Stomach (tissue), 9 donors: ENCODE data around the gene CHRNA5. TPM values are rescaled to one million over a fixed set of nuclear protein-coding genes. Genes with fewer than 3 reads are reported as not detected.

Source experiments
- DNase-seq, 2 donors: peaks; one replicate each; pipeline versions ENCODE4 v3.0.0 to v3.0.0-alpha.2; 2013 to 2019
- H3K27ac ChIP-seq, 5 donors: fragments of 200-600 bp in 4 of 5; sonication (generic) in 4 of 5; one replicate each; pipeline ENCODE4 v1.5.1; 2013 to 2019; ENCODE audit warnings: mild to moderate bottlenecking in 1 of 5, moderate library complexity in 1 of 5
- H3K27me3 ChIP-seq, 3 donors: fragments of 200-600 bp; sonication (generic); one replicate each; pipeline ENCODE4 v1.5.1; 2017 to 2019; ENCODE audit warnings: mixed run types in 1 of 3
- H3K36me3 ChIP-seq, 4 donors: fragments of 200-600 bp; sonication (generic); 1 replicate in 3 of 4; 2 replicates in 1 of 4; pipeline ENCODE4 v1.5.1; 2016 to 2019
- H3K4me1 ChIP-seq, 4 donors: fragments of 200-600 bp; sonication (generic); one replicate each; pipeline ENCODE4 v1.5.1; 2016 to 2019
- H3K4me3 ChIP-seq, 4 donors: fragments of 200-600 bp; sonication (generic) in 3 of 4; one replicate each; pipeline ENCODE4 v1.5.1; 2016 to 2019; ENCODE audit warnings: mild to moderate bottlenecking in 1 of 4
- H3K9me3 ChIP-seq, 4 donors: fragments of 200-600 bp; sonication (generic); one replicate each; pipeline ENCODE4 v1.5.1; 2016 to 2019
- EP300 ChIP-seq: sonication (generic); formaldehyde crosslinking; IDR thresholded peaks from one replicate; pipeline ENCODE4 v1.6.1; 2017; ENCODE audit warnings: antibody characterized with exemption
- POLR2A ChIP-seq, 4 donors: fragments of 450-650 bp; IDR thresholded peaks; one replicate each; pipeline ENCODE4 v1.6.1; 2016; ENCODE audit warnings: antibody characterized with exemption in 4 of 4, control low read depth in 2 of 4, mild to moderate bottlenecking in 1 of 4, moderate library complexity in 1 of 4
- POLR2AphosphoS5 ChIP-seq, 3 donors: sonication (generic); formaldehyde crosslinking; IDR thresholded peaks; one replicate each; pipeline ENCODE4 v1.6.1; 2016; ENCODE audit warnings: antibody characterized with exemption in 3 of 3
- WGBS, 5 donors: extraction: QIAGEN DNeasy Blood & Tissue Kit in 3 of 5; methylation state at CpG; one replicate each; pipeline versions ENCODE4 v1.1.5 to v1.1.7; 2013 to 2018; 5-methylcytosine and 5-hydroxymethylcytosine counted together
- intact Hi-C: fragments of 100-400 bp; cut with DNase I; formaldehyde crosslinking; loops from one replicate; pipeline ENCODE4 v1.15.1; 2023; ENCODE audit warnings: low total_unique reads
- polyA plus RNA-seq, 3 donors: library from polyadenylated mRNA; stranded (reverse); fragments of 200-250 nt; gene quantifications; one replicate each; pipeline ENCODE4 v1.2.3, GENCODE V29; 2013
- total RNA-seq, 5 donors: library from RNA; depleted of rRNA; stranded (reverse); fragments of >200 nt; gene quantifications; one replicate each; pipeline versions ENCODE4 v1.1.0 to v1.2.3, GENCODE V29; 2014 to 2016
- TF ChIP-seq, protein P1 (sequence below), 7 experiments: fragments of 450-650 bp in 4 of 7; fragments of 200-600 bp in 3 of 7; sonication (generic) in 3 of 7; IDR thresholded peaks; one replicate each; pipeline ENCODE4 v1.5.1; 2016 to 2019; ENCODE audit warnings: antibody characterized with exemption in 7 of 7, control low read depth in 2 of 7, mild to moderate bottlenecking in 1 of 7
- donor health status: healthy with polysubstance abuse.
- donor health status: Bipolar disorder and iron deficiency.
- donor health status: healthy.

The CHRNA5 gene
- total and polyA plus RNA-seq, 8 donors = 1.1 to 1.8 (median 1.3) TPM; not detected in 4

DNA sequence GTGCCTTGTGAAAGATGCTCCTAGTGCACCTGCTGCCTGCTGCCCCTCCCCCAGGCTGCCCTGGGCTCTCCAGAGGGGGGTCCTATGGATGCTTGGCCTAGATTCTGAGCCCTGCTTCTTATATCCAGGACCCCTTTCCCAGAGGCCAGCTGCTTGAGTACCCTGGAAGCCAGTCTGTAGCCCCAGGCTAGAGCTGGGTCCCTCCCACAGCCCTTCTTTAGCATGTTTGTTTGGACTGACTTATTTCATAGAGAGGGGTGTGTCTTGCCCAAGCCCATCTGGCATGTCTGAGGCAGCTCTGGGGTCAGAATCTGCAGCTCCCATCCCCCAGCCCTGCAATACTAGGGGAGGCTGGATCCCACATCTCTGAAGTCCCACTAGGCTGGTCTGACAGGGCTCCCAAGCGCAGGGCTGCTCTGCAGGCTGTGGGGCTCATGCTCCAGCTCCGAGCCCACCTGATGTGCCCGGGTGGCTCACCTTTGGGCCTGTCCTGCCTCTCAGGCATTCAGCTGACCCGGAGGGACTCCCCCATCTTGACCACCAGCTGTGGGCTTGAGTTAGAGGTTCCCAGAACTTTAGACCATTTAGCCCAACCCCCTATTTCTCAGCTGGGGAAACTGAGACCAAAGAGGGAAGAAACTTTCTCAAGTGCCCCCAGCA is 72.6 kb downstream of the CHRNA5 start:
- H3K27ac ChIP-seq = no peak overlapping the region
- DNase-seq = peak in 1 of 2 donors; percentile 48
- no peak overlapping the region for H3K4me3 ChIP-seq
- TF ChIP-seq POLR2A (IDR thresholded peaks at IDR 0.05) (no peak), POLR2AphosphoS5 (IDR thresholded peaks at IDR 0.05) (no peak), EP300 (no peak)
- TF ChIP-seq, protein P1, sequence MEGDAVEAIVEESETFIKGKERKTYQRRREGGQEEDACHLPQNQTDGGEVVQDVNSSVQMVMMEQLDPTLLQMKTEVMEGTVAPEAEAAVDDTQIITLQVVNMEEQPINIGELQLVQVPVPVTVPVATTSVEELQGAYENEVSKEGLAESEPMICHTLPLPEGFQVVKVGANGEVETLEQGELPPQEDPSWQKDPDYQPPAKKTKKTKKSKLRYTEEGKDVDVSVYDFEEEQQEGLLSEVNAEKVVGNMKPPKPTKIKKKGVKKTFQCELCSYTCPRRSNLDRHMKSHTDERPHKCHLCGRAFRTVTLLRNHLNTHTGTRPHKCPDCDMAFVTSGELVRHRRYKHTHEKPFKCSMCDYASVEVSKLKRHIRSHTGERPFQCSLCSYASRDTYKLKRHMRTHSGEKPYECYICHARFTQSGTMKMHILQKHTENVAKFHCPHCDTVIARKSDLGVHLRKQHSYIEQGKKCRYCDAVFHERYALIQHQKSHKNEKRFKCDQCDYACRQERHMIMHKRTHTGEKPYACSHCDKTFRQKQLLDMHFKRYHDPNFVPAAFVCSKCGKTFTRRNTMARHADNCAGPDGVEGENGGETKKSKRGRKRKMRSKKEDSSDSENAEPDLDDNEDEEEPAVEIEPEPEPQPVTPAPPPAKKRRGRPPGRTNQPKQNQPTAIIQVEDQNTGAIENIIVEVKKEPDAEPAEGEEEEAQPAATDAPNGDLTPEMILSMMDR (IDR thresholded peaks at IDR 0.05) = no peak
- H3K27me3 ChIP-seq = peaks cover 0 to 28% (median 13%) of the 10 kb centered on the region in 3 donors
- intact Hi-C loops = no loop called here
- peaks cover 8 to 16% (median 13%) of the 10 kb centered on the region in 4 donors for H3K4me1 ChIP-seq
- no peaks in the 10 kb centered on the region for H3K36me3 ChIP-seq
- peaks cover 0 to 12% (median 10%) of the 10 kb centered on the region in 4 donors for H3K9me3 ChIP-seq
- 69 to 90% (median 83%) methylated on average over 4 of the region's 4 CpGs for WGBS, 5 donors

- peak; percentile 46 to 85 for DNase-seq
- Histone ChIP-seq H3K36me3 (no peaks in the 10 kb centered on the region), H3K27ac (no peak overlapping the region), H3K9me3 (peaks cover 0 to 4% (median 1%) of the 10 kb centered on the region in 4 donors), H3K27me3 (peaks cover 0 to 28% (median 13%) of the 10 kb centered on the region in 3 donors), H3K4me3 (no peak overlapping the region), H3K4me1 (peaks cover 8 to 16% (median 13%) of the 10 kb centered on the region in 4 donors)
- 41 to 48% (median 46%) methylated on average over 4 of the region's 4 CpGs for WGBS, 5 donors
- intact Hi-C loops = no loop called here
- TF ChIP-seq, protein P1 (IDR thresholded peaks at IDR 0.05) = peak in 4 of 7 experiments; percentile 24 to 53 (median 42)
- no peak for TF ChIP-seq POLR2AphosphoS5 (IDR thresholded peaks at IDR 0.05)
- no peak for TF ChIP-seq POLR2A (IDR thresholded peaks at IDR 0.05)
- no peak for TF ChIP-seq EP300
Measured at GRCh38 chr15:78638658-78639314, 73.5 kb downstream of the CHRNA5 start.

DNA sequence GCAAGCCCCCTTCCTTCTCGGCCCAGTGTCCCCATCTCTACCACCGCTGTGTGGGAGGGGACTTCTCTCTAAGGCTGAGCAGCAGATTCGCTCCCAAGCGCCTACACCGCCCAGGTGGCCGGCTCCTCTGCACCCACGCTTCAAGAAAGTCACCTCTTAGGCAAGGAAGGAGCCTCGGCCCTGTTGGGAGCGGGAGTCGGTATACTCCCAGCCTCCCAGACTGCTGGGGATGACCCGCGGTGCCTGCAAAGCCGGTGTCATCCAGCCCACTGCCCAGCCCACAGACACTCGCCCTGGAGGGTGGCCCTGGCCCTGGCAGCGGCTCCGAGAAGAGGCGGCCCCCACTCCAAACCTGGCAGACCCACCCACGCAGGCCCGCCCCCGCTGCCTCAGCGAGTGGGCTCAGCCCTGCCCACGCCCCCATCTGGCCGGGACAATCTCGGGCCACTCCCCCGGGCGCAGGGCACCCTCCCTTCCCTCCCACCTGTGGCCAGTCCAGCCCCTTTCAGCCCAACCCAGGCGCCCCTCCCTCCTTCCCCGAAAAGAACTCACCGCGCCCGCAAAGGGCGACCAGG is 75.3 kb downstream of the CHRNA5 start:
- no peaks in the 10 kb centered on the region for H3K36me3 ChIP-seq
- intact Hi-C loops = no loop called here
- H3K4me1 ChIP-seq = peaks cover 8 to 16% (median 13%) of the 10 kb centered on the region in 4 donors
- peak in 1 of 2 donors; percentile 66 for DNase-seq
- TF ChIP-seq EP300 = no peak
- no peak for TF ChIP-seq POLR2A (IDR thresholded peaks at IDR 0.05)
- TF ChIP-seq POLR2AphosphoS5 (IDR thresholded peaks at IDR 0.05) = no peak
- TF ChIP-seq, protein P1 (IDR thresholded peaks at IDR 0.05) = no peak
- no peaks in the 10 kb centered on the region for H3K9me3 ChIP-seq
- H3K27ac ChIP-seq = no peak overlapping the region
- H3K27me3 ChIP-seq = peaks cover 0 to 24% (median 13%) of the 10 kb centered on the region in 3 donors
- WGBS, 5 donors = 11 to 60% (median 17%) methylated on average over 5 to 32 of the region's 32 CpGs
- peak overlapping the region; percentile 47 to 59 (median 49) for H3K4me3 ChIP-seq

DNA sequence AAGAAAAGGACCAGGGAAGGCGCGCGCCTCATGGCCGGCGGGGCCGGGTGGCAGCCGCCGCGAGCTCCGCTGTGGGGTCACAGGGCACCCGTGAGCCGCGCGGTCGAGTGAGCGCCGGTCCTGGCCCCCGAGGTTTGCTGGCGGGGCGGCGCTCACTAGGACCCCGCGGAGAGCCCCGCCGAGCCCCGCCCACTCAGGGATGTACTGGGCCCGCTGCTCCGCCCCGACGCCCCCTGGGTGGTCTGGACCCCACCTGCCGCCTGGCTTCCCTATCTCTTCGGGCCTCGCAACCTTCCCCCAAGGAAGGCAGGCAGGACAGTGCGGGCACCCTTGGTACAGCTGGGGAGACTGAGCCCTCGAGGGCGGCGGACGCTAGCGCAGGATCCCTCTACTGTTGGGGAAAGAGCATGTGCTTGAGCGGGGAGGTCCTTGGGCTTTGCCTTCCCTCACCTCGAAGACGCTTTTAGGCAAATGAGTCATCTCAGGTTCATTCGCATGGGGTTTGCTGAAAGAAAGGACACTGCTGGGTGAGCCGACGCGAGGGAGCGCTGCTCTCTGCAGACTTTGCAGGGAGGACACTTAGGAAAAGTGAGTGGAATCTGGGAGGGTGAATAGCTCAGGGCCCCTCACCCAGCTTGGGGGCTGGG is 75.9 kb downstream of the CHRNA5 start, which contains the start of gene CHRNB4:
CHRNB4 (minus strand) TSS at position 109 of the 647 bp plus-strand sequence; CDS start at position 32, 77 bp downstream.
- H3K36me3 ChIP-seq = no peaks in the 10 kb centered on the region
- H3K27me3 ChIP-seq = peaks cover 0 to 24% (median 13%) of the 10 kb centered on the region in 3 donors
- H3K27ac ChIP-seq = no peak within 1 kb of the TSS
- H3K4me3 ChIP-seq = peak within 1 kb of the TSS; percentile 47 to 59 (median 49)
- H3K9me3 ChIP-seq = no peaks in the 10 kb centered on the region
- peak in 1 of 2 donors; percentile 76 for DNase-seq
- 8 to 49% (median 10%) methylated on average over 9 to 47 of the region's 47 CpGs for WGBS, 5 donors
- intact Hi-C loops = no loop called here
- H3K4me1 ChIP-seq = peaks cover 8 to 16% (median 13%) of the 10 kb centered on the region in 4 donors
- TF ChIP-seq POLR2AphosphoS5 (IDR thresholded peaks at IDR 0.05) (no peak), POLR2A (IDR thresholded peaks at IDR 0.05) (no peak), EP300 (no peak)
- TF ChIP-seq, protein P1 (IDR thresholded peaks at IDR 0.05) = no peak
